ENCODE results near the gene SLC16A9. TPM values are rescaled to one million over a fixed set of nuclear protein-coding genes. Genes with fewer than 3 reads are reported as not detected.

The SLC16A9 gene
- total and polyA plus RNA-seq, 8 donors, result 1.5 to 45.9 (median 41.4) TPM

DNA sequence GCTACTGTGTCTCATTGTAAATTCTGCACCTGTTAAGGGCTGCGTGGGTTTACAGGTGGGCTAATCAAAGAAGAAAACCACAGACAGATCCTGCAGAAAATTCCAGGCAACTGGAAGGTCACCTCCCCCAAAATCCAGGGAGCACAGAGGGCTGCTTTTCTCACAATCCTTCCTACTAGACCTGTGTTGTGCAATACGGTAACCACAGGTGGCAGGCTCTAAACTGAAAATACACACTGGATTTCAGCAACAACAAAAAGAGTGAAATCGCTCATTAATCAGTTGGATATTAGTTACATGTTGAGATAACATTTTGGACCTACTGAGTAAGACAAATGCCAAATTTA lies 83.2 kb downstream of the SLC16A9 start:
- intact Hi-C loops (cut with DNase I), result loop anchor here in 1 of 2 donors (10.0 kb wide), 2 partner anchors 382 to 408 kb away; no protein-coding TSS in a partner anchor
- no peaks in the 10 kb centered on the region for H3K4me1 ChIP-seq
- DNase-seq, result no peak

DNA sequence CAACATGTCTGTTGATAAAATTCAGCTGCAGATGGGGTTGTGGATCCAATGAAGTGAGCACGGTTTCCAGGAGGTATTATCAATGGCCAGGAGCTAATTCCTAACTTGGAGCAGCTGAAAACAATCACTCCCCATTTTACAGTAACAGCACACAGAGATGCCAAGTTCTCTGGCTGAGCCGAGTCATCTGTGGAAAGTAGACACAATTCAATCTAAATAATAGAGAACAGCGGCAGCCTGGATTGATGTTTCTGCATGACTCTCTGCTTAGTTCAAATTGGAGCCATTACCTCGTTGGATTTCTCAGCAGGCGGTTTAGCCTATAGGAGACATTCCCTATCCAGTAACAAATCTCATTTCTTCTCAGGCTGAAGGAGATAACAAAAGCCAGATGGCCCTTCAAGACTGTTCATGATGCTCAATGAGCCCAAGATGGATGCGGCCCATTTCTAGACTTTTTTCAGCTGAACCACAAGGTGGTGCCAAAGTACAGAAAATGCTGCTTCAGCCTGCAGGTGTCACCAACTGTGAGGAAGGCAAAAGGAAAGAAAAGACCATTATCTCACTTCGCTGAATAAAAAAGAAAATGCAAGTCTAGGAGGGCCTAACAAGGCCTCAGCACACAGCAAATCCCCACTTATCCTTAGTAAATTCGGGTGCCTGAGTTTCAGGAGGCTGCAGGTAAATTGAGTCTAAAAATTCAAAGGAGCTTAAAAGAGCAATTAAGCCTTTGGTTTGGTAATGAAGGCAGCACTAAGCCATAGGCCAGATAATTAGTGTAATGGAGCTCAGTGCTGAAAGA lies 83.7 kb downstream of the SLC16A9 start:
- H3K36me3 ChIP-seq, result no peaks in the 10 kb centered on the region
- no peaks in the 10 kb centered on the region for H3K4me1 ChIP-seq
- H3K4me3 ChIP-seq, result no peak overlapping the region
- DNase-seq (peak in 2 of 4 donors; percentile 73 to 83), ATAC-seq (peak; percentile 94)
- no peaks in the 10 kb centered on the region for H3K27me3 ChIP-seq
- TF ChIP-seq, protein P1, sequence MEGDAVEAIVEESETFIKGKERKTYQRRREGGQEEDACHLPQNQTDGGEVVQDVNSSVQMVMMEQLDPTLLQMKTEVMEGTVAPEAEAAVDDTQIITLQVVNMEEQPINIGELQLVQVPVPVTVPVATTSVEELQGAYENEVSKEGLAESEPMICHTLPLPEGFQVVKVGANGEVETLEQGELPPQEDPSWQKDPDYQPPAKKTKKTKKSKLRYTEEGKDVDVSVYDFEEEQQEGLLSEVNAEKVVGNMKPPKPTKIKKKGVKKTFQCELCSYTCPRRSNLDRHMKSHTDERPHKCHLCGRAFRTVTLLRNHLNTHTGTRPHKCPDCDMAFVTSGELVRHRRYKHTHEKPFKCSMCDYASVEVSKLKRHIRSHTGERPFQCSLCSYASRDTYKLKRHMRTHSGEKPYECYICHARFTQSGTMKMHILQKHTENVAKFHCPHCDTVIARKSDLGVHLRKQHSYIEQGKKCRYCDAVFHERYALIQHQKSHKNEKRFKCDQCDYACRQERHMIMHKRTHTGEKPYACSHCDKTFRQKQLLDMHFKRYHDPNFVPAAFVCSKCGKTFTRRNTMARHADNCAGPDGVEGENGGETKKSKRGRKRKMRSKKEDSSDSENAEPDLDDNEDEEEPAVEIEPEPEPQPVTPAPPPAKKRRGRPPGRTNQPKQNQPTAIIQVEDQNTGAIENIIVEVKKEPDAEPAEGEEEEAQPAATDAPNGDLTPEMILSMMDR (IDR thresholded peaks at IDR 0.05), result peak; percentile 70 to 71
- no peak overlapping the region for H3K27ac ChIP-seq
- intact Hi-C loops (cut with DNase I), result loop anchor here in 1 of 2 donors (10.0 kb wide), 2 partner anchors 381 to 409 kb away; no protein-coding TSS in a partner anchor
- no peaks in the 10 kb centered on the region for H3K9me3 ChIP-seq

More for the DNA sequence above, 83.2 kb downstream of the SLC16A9 start:
- Histone ChIP-seq H3K27ac (no peak overlapping the region), H3K9me3 (no peaks in the 10 kb centered on the region), H3K4me3 (no peak overlapping the region), H3K27me3 (no peaks in the 10 kb centered on the region), H3K36me3 (no peaks in the 10 kb centered on the region)
- TF ChIP-seq, protein P1 (IDR thresholded peaks at IDR 0.05), result no peak
- peak; percentile 62 for ATAC-seq

DNA sequence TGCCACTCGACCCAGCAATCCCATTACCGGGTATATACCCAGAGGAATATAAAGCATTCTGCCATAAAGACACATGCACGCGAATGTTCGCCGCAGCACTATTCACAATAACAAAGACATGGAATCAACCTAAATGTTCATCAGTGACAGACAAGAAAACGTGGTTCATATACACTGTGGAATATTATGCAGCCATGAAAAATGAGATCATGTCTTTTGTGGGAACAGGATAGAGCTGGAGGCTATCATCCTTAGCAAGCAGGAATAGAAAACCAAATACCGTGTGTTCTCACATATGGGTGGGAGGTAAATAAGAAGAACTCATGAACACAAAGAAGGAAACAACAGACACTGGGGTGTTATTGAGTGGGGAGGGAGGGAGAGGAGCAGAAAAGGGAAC lies 84.7 kb downstream of the SLC16A9 start:
- Histone ChIP-seq H3K4me3 (no peak overlapping the region), H3K9me3 (no peaks in the 10 kb centered on the region), H3K36me3 (no peaks in the 10 kb centered on the region), H3K4me1 (no peaks in the 10 kb centered on the region), H3K27ac (no peak overlapping the region), H3K27me3 (no peaks in the 10 kb centered on the region)
- ATAC-seq (no peak), DNase-seq (no peak)
- TF ChIP-seq, protein P1 (IDR thresholded peaks at IDR 0.05), result no peak
- intact Hi-C loops (cut with DNase I), result loop anchor here in 1 of 2 donors (10.0 kb wide), 2 partner anchors 380 to 410 kb away; no protein-coding TSS in a partner anchor

DNA sequence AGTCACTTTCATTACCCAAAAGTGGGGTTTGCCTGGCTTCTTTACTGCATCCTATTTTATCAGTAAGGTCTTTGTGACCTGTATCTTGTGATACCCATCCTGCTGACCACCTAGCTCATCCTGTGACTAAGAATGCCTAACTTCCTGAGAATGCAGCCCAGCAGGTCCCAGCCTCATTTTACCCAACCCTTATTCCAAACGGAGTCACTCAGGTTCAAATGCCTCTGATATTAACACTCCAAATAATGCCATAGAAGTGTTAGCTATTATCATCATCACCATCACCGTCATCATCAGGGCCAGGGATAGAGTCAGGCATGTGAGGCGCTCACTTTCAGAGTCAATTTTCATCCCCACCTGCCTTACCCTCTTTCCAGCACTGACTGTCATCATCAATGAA lies 85.5 kb downstream of the SLC16A9 start:
- intact Hi-C loops (cut with DNase I), result loop anchor here in 1 of 2 donors (10.0 kb wide), 2 partner anchors 379 to 411 kb away; no protein-coding TSS in a partner anchor
- Histone ChIP-seq H3K9me3 (no peaks in the 10 kb centered on the region), H3K27me3 (no peaks in the 10 kb centered on the region), H3K4me1 (no peaks in the 10 kb centered on the region), H3K36me3 (no peaks in the 10 kb centered on the region), H3K27ac (no peak overlapping the region), H3K4me3 (no peak overlapping the region)
- TF ChIP-seq, protein P1 (IDR thresholded peaks at IDR 0.05), result no peak
- DNase-seq (no peak), ATAC-seq (no peak)

Data from left lung (tissue), 10 donors.